A673 (cell line): ENCODE measurements around the gene DOCK10. TPM values are rescaled to one million over a fixed set of nuclear protein-coding genes. Genes with fewer than 3 reads are reported as not detected.

Experiments
- BruUV-seq: library from RNA; stranded (reverse); fragments of 400-500 nt; replicated peaks from 2 replicates; lab custom pipeline; 2021; lab: Mats Ljungman, UMichigan
- CTCF ChIA-PET: fragments of 300-600 bp; sonication (Branson Sonifier 250); formaldehyde crosslinking; loops from one replicate; lab custom pipeline; 2022; ENCODE audit warnings: antibody characterized with exemption; lab: Charles Lee
- POLR2A ChIA-PET: fragments of 300-600 bp; sonication (Branson Sonifier 250); formaldehyde crosslinking; loops from one replicate; lab custom pipeline; 2022; ENCODE audit warnings: antibody characterized with exemption; ENCODE audit not compliant: low non-redundant PET; lab: Charles Lee
- DNase-seq: peaks from one replicate; pipeline ENCODE4 v3.0.0-alpha.2; 2015; ENCODE audit warnings: low spot score
- H3K27ac ChIP-seq: fragments of 200-600 bp; sonication (generic); 2 replicates; pipeline ENCODE4 v1.5.1; 2016; ENCODE audit warnings: mixed run types, low read depth, mild to moderate bottlenecking, mixed read lengths, antibody characterized with exemption, low read length; ENCODE audit not compliant: poor library complexity, severe bottlenecking
- H3K27me3 ChIP-seq: fragments of 200-600 bp; sonication (generic); replicated peaks from 2 replicates; pipeline ENCODE4 v1.6.1; 2017; ENCODE audit warnings: mixed run types, low read depth, mild to moderate bottlenecking, mixed read lengths, antibody characterized with exemption, low read length; ENCODE audit not compliant: insufficient read depth, poor library complexity
- H3K36me3 ChIP-seq: fragments of 200-600 bp; sonication (generic); 2 replicates; pipeline ENCODE4 v1.6.1; 2016; ENCODE audit warnings: mixed run types, mild to moderate bottlenecking, mixed read lengths, antibody characterized with exemption, low read length; ENCODE audit not compliant: insufficient read depth, poor library complexity, severe bottlenecking
- H3K4me1 ChIP-seq: fragments of 200-600 bp; sonication (generic); 2 replicates; pipeline ENCODE4 v1.6.1; 2017; ENCODE audit warnings: mixed run types, mild to moderate bottlenecking, mixed read lengths, antibody characterized with exemption, low read length; ENCODE audit not compliant: insufficient read depth, poor library complexity, severe bottlenecking
- H3K4me3 ChIP-seq: fragments of 200-600 bp; sonication (generic); 2 replicates; pipeline ENCODE4 v1.5.1; 2016; ENCODE audit warnings: low read depth, mixed run types, mild to moderate bottlenecking, mixed read lengths, low read length; ENCODE audit not compliant: poor library complexity, severe bottlenecking
- H3K9me3 ChIP-seq: fragments of 200-600 bp; sonication (generic); 2 replicates; pipeline ENCODE4 v1.6.1; 2016; ENCODE audit warnings: mixed run types, low read depth, mild to moderate bottlenecking, mixed read lengths, antibody characterized with exemption, low read length; ENCODE audit not compliant: poor library complexity, severe bottlenecking
- EZH2 ChIP-seq: fragments of 200-600 bp; sonication (generic); IDR thresholded peaks from 2 replicates; pipeline ENCODE4 v1.6.1; 2017; ENCODE audit warnings: borderline replicate concordance, low read depth, mild to moderate bottlenecking, mixed read lengths, antibody characterized with exemption, low read length; ENCODE audit not compliant: poor library complexity, severe bottlenecking
- intact Hi-C: fragments of 100-400 bp; cut with micrococcal nuclease; formaldehyde crosslinking; loops from one replicate; pipeline ENCODE4 v1.10.0; 2022; ENCODE audit not compliant: unreplicated experiment
- total RNA-seq: library from RNA; stranded (reverse); gene quantifications from 2 replicates; pipeline ENCODE4 v1.2.3, GENCODE V29; 2021
- TF ChIP-seq, protein P1 (sequence below): fragments of 300-800, 200-600 bp; sonication (generic); conservative IDR thresholded peaks from 2 replicates; pipeline ENCODE4 v1.5.1; 2017; ENCODE audit warnings: low read depth, mild to moderate bottlenecking, antibody characterized with exemption, low read length, moderate library complexity, mixed read lengths

DOCK10 gene
- total RNA-seq, 1 experiment from 2014 or later = 5.1 TPM

DNA sequence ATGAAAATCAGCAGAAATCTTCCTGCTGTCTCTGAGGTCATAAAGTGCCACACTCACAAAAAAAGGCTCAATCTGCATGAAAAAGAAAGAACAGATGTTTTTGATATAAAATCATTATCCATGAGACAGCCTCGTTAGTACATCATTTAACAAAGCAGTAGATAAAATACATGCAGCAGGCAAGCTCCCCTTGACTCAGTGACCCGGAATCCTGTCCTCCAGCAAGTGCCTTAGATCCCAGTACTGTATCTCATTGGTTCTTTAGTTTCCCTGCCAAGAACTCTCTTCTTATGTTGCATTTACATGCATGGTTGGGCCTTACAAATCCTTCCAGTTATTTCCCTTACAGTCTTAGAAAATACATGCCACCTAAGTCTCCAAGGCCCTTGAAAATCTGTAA, 177.3 kb downstream of the DOCK10 start:
- Histone ChIP-seq H3K27ac (no peak overlapping the region), H3K27me3 (no peaks in the 10 kb centered on the region), H3K36me3 (no peaks in the 10 kb centered on the region), H3K4me3 (no peak overlapping the region), H3K9me3 (no peaks in the 10 kb centered on the region), H3K4me1 (no peaks in the 10 kb centered on the region)
- intact Hi-C loops = no loop called here
- ChIA-PET POLR2A (no interaction called here), CTCF (no interaction called here)
- TF ChIP-seq, protein P1, sequence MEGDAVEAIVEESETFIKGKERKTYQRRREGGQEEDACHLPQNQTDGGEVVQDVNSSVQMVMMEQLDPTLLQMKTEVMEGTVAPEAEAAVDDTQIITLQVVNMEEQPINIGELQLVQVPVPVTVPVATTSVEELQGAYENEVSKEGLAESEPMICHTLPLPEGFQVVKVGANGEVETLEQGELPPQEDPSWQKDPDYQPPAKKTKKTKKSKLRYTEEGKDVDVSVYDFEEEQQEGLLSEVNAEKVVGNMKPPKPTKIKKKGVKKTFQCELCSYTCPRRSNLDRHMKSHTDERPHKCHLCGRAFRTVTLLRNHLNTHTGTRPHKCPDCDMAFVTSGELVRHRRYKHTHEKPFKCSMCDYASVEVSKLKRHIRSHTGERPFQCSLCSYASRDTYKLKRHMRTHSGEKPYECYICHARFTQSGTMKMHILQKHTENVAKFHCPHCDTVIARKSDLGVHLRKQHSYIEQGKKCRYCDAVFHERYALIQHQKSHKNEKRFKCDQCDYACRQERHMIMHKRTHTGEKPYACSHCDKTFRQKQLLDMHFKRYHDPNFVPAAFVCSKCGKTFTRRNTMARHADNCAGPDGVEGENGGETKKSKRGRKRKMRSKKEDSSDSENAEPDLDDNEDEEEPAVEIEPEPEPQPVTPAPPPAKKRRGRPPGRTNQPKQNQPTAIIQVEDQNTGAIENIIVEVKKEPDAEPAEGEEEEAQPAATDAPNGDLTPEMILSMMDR = no peak
- no peak for TF ChIP-seq EZH2
- DNase-seq = peak; percentile 39
- BruUV-seq = no TSS peak

DNA sequence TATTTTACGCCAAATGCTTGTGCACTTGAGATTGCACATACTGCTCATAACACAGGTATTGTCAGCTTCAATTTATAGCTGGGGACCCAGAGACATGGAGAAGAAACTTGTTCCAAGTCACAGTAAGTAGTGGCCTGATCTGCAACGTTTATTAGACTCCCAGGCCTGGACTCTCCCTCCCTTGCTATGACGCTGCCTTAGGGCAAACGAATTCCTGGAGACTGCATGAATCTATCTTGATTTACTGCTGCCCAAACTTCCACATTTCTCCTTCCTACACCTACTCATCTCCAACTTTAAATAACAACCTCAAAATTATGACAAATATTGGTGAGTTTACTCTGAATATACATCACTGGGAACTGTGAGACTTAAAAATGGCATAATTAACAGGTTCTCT, 181.0 kb downstream of the DOCK10 start:
- no peaks in the 10 kb centered on the region for H3K9me3 ChIP-seq
- no peaks in the 10 kb centered on the region for H3K27me3 ChIP-seq
- DNase-seq = no peak
- ChIA-PET POLR2A (no interaction called here), CTCF (no interaction called here)
- H3K4me1 ChIP-seq = no peaks in the 10 kb centered on the region
- TF ChIP-seq EZH2 = no peak
- TF ChIP-seq, protein P1 = no peak
- no peak overlapping the region for H3K4me3 ChIP-seq
- intact Hi-C loops = no loop called here
- no peak overlapping the region for H3K27ac ChIP-seq
- BruUV-seq = no TSS peak
- no peaks in the 10 kb centered on the region for H3K36me3 ChIP-seq

DNA sequence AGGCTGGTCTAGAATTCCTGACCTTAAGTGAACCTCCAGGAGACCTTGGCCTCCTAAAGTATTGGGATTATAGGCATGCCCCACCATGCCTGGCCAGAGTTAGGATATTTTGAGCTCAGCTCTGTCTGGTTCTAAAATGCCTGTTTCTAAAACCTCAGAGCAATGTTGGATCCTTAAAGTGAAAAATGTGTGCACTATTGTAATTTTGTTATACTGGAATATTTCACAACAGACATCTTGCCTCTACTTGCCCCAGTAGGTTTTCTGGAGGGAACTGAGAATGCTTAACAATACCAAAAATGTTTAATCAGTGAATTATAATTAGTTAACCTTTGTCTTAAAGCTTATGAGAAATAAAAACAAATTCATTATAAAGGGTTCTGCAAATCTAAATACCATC, 181.5 kb downstream of the DOCK10 start:
- no peak overlapping the region for H3K27ac ChIP-seq
- H3K36me3 ChIP-seq = no peaks in the 10 kb centered on the region
- no peaks in the 10 kb centered on the region for H3K9me3 ChIP-seq
- BruUV-seq = no TSS peak
- TF ChIP-seq EZH2 = no peak
- TF ChIP-seq, protein P1 = no peak
- DNase-seq = no peak
- POLR2A ChIA-PET = no interaction called here
- CTCF ChIA-PET = no interaction called here
- no peaks in the 10 kb centered on the region for H3K4me1 ChIP-seq
- no peaks in the 10 kb centered on the region for H3K27me3 ChIP-seq
- intact Hi-C loops = no loop called here
- no peak overlapping the region for H3K4me3 ChIP-seq
